Uterus (tissue), 4 donors: ENCODE results near the gene PRSS33. TPM values are rescaled to one million over a fixed set of nuclear protein-coding genes. Genes with fewer than 3 reads are reported as not detected.

Experiments
- DNase-seq, 2 donors: peaks; one replicate each; pipeline ENCODE4 v3.0.0-alpha.2; 2019 to 2020
- H3K27ac ChIP-seq, 2 donors: fragments of 200-600 bp; sonication (generic); 1 replicate in 1 of 2; 2 replicates in 1 of 2; pipeline ENCODE4 v1.5.1; 2016 to 2018
- H3K27me3 ChIP-seq, 2 donors: fragments of 200-600 bp; sonication (generic); one replicate each; pipeline ENCODE4 v1.5.1; 2018 to 2019; ENCODE audit warnings: control low read depth in 1 of 2
- H3K36me3 ChIP-seq, 2 donors: fragments of 200-600 bp; sonication (generic); one replicate each; pipeline ENCODE4 v1.5.1; 2019; ENCODE audit warnings: control low read depth in 1 of 2
- H3K4me1 ChIP-seq, 2 donors: fragments of 200-600 bp; sonication (generic); one replicate each; pipeline ENCODE4 v1.5.1; 2018 to 2019; ENCODE audit warnings: control low read depth in 1 of 2
- H3K4me3 ChIP-seq, 2 donors: fragments of 200-600 bp; sonication (generic); 1 replicate in 1 of 2; 2 replicates in 1 of 2; pipeline ENCODE4 v1.5.1; 2018 to 2019; ENCODE audit warnings: mild to moderate bottlenecking in 1 of 2
- H3K9me3 ChIP-seq, 2 donors: fragments of 200-600 bp; sonication (generic); one replicate each; pipeline ENCODE4 v1.5.1; 2019; ENCODE audit warnings: control low read depth in 1 of 2
- CTCF ChIP-seq, 4 experiments: fragments of 200-600 bp in 2 of 4; fragments of 450-650 bp in 2 of 4; sonication (generic) in 2 of 4; IDR thresholded peaks; one replicate each; pipeline ENCODE4 v1.5.1; 2016 to 2019; ENCODE audit warnings: antibody characterized with exemption in 4 of 4, mild to moderate bottlenecking in 2 of 4, moderate library complexity in 1 of 4
- POLR2A ChIP-seq, 2 donors: fragments of 450-650 bp; IDR thresholded peaks; one replicate each; pipeline ENCODE4 v1.6.1; 2016; ENCODE audit warnings: antibody characterized with exemption in 2 of 2, mild to moderate bottlenecking in 1 of 2, moderate library complexity in 1 of 2
- intact Hi-C: fragments of 100-400 bp; cut with DNase I; formaldehyde crosslinking; loops from one replicate; pipeline ENCODE4 v1.15.1; 2023; ENCODE audit warnings: low total_unique reads
- total RNA-seq, 4 donors: library from RNA; depleted of rRNA in 3 of 4; stranded (reverse); fragments of >200 nt in 3 of 4; gene quantifications; one replicate each; pipeline versions ENCODE4 v1.1.0 to v1.2.4, GENCODE V29; 2014 to 2023
- donor health status: DM: yes; HTN: yes; CAD: no.

PRSS33 gene
- total RNA-seq, 4 donors from 2014 or later = 0.21 TPM; not detected in 3

GRCh38 chr16:2757344-2757743 is 30.0 kb downstream of the PRSS33 start:
- no peak for DNase-seq
- H3K36me3 ChIP-seq = no peaks in the 10 kb centered on the region
- no peak overlapping the region for H3K27ac ChIP-seq
- peaks cover 16 to 17% of the 10 kb centered on the region in 2 donors for H3K4me1 ChIP-seq
- intact Hi-C loops = no loop called here
- TF ChIP-seq CTCF (IDR thresholded peaks at IDR 0.05) = no peak
- TF ChIP-seq POLR2A (IDR thresholded peaks at IDR 0.05) = no peak
- H3K9me3 ChIP-seq = no peaks in the 10 kb centered on the region
- no peak overlapping the region for H3K4me3 ChIP-seq
- H3K27me3 ChIP-seq = no peaks in the 10 kb centered on the region

- Histone ChIP-seq H3K27me3 (no peaks in the 10 kb centered on the region), H3K27ac (no peak overlapping the region), H3K4me3 (no peak overlapping the region), H3K36me3 (no peaks in the 10 kb centered on the region), H3K4me1 (peaks cover 16 to 17% of the 10 kb centered on the region in 2 donors), H3K9me3 (no peaks in the 10 kb centered on the region)
- intact Hi-C loops = no loop called here
- TF ChIP-seq CTCF (IDR thresholded peaks at IDR 0.05) (no peak), POLR2A (IDR thresholded peaks at IDR 0.05) (no peak)
- no peak for DNase-seq
Observed at GRCh38 chr16:2756288-2757015, 30.9 kb downstream of the PRSS33 start.

- Histone ChIP-seq H3K9me3 (no peaks in the 10 kb centered on the region), H3K4me1 (peaks cover 16 to 17% of the 10 kb centered on the region in 2 donors), H3K4me3 (peak overlapping the region in 1 of 2 donors; percentile 89), H3K27me3 (no peaks in the 10 kb centered on the region), H3K36me3 (no peaks in the 10 kb centered on the region), H3K27ac (no peak overlapping the region)
- intact Hi-C loops = no loop called here
- DNase-seq = no peak
- TF ChIP-seq CTCF (IDR thresholded peaks at IDR 0.05) (no peak), POLR2A (IDR thresholded peaks at IDR 0.05) (no peak)
Observed at GRCh38 chr16:2755158-2755557, 32.2 kb downstream of the PRSS33 start.

GRCh38 chr16:2753733-2754020 is 33.7 kb downstream of the PRSS33 start:
- H3K4me1 ChIP-seq = peaks cover 16 to 17% of the 10 kb centered on the region in 2 donors
- DNase-seq = no peak
- TF ChIP-seq POLR2A (IDR thresholded peaks at IDR 0.05) = no peak
- no peak for TF ChIP-seq CTCF (IDR thresholded peaks at IDR 0.05)
- no peaks in the 10 kb centered on the region for H3K27me3 ChIP-seq
- no peaks in the 10 kb centered on the region for H3K36me3 ChIP-seq
- intact Hi-C loops = no loop called here
- no peaks in the 10 kb centered on the region for H3K9me3 ChIP-seq
- peak overlapping the region; percentile 51 to 89 for H3K4me3 ChIP-seq
- peak overlapping the region; percentile 99 to 100 for H3K27ac ChIP-seq

- Histone ChIP-seq H3K4me1 (peaks cover 16 to 17% of the 10 kb centered on the region in 2 donors), H3K4me3 (peak overlapping the region; percentile 51 to 89), H3K9me3 (no peaks in the 10 kb centered on the region), H3K27me3 (no peaks in the 10 kb centered on the region), H3K27ac (peak overlapping the region; percentile 99 to 100), H3K36me3 (no peaks in the 10 kb centered on the region)
- intact Hi-C loops = no loop called here
- peak; percentile 82 to 88 for DNase-seq
- peak in 1 of 2 donors; percentile 2 for TF ChIP-seq POLR2A (IDR thresholded peaks at IDR 0.05)
- TF ChIP-seq CTCF (IDR thresholded peaks at IDR 0.05) = no peak
Observed at GRCh38 chr16:2752850-2753732, 34.3 kb downstream of the PRSS33 start.
